ENCODE data around the gene ARRDC5.

DNA sequence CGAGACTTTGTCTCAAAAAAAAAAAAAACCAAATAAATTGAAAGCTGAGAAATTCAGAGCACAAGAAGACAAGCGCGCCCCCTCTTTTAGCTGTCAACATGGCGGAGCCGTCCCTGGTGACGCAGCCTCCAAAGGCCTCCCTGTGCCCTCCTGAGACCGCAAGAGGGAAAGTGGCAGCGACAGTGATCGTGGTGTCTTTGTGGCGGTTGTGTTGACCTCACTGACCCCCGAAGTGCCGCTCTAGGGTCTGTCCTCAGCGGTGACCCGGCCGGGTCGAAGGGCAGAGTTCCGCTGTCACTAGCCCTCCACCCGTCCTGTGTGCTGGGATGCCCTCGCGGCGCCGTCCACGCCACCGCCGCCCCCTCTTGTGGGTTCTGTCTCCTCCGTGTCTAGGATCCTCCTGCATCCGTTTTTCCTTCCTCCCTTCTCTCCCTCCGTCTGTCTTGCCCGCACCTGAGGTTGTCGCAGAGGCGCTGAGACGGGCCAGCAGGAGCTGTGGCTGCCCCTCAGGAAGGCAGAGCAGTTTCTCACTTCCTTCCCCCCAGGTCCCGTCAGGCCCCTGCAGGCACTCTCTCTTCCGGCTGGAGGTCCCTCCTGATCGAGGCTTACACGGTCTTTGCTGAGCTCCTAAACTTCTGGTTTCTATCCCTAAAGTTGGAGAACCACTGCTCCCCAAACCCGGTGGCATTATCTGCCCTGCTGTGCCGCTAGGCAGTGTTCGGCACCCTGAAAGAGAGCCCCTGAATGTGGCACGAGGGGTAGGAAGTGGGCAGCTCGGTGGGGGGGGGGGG, 13.8 kb upstream of the ARRDC5 start:
- TF ChIP-seq, protein P1, sequence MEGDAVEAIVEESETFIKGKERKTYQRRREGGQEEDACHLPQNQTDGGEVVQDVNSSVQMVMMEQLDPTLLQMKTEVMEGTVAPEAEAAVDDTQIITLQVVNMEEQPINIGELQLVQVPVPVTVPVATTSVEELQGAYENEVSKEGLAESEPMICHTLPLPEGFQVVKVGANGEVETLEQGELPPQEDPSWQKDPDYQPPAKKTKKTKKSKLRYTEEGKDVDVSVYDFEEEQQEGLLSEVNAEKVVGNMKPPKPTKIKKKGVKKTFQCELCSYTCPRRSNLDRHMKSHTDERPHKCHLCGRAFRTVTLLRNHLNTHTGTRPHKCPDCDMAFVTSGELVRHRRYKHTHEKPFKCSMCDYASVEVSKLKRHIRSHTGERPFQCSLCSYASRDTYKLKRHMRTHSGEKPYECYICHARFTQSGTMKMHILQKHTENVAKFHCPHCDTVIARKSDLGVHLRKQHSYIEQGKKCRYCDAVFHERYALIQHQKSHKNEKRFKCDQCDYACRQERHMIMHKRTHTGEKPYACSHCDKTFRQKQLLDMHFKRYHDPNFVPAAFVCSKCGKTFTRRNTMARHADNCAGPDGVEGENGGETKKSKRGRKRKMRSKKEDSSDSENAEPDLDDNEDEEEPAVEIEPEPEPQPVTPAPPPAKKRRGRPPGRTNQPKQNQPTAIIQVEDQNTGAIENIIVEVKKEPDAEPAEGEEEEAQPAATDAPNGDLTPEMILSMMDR (IDR thresholded peaks at IDR 0.05; ENCODE audit: control extremely low read depth in 1 of 3, insufficient read depth in 1 of 3, low read depth in 1 of 3, low read length in 3 of 3) = no peak
- TF ChIP-seq CREB1 (IDR thresholded peaks at IDR 0.05) (no peak), SP1 (IDR thresholded peaks at IDR 0.05; ENCODE audit: low read depth, low read length) (no peak), NRF1 (IDR thresholded peaks at IDR 0.05; ENCODE audit: low read depth, low read length) (no peak), PHF8 (conservative IDR thresholded peaks at IDR 0.05; ENCODE audit: low read depth, low read length) (no peak), RAD21 (IDR thresholded peaks at IDR 0.05 in 1 of 2, conservative IDR thresholded peaks at IDR 0.05 in 1 of 2; ENCODE audit: low read depth in 2 of 2, low read length in 2 of 2) (no peak), JUN (IDR thresholded peaks at IDR 0.05; ENCODE audit: low read depth, low read length) (no peak), EZH2 (IDR thresholded peaks at IDR 0.05; ENCODE audit: low read depth, low read length, severe bottlenecking) (no peak), JUND (IDR thresholded peaks at IDR 0.05; ENCODE audit: low read length) (no peak), RFX5 (IDR thresholded peaks at IDR 0.05; ENCODE audit: borderline replicate concordance, low read depth, low read length) (no peak), POLR2A (IDR thresholded peaks at IDR 0.05; ENCODE audit: control extremely low read depth in 1 of 2, low read depth in 2 of 2, low read length in 2 of 2) (no peak), GTF2F1 (IDR thresholded peaks at IDR 0.05; ENCODE audit: borderline replicate concordance, low read depth, low read length) (no peak)
- TF ChIP-seq, protein P2, sequence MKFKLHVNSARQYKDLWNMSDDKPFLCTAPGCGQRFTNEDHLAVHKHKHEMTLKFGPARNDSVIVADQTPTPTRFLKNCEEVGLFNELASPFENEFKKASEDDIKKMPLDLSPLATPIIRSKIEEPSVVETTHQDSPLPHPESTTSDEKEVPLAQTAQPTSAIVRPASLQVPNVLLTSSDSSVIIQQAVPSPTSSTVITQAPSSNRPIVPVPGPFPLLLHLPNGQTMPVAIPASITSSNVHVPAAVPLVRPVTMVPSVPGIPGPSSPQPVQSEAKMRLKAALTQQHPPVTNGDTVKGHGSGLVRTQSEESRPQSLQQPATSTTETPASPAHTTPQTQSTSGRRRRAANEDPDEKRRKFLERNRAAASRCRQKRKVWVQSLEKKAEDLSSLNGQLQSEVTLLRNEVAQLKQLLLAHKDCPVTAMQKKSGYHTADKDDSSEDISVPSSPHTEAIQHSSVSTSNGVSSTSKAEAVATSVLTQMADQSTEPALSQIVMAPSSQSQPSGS (IDR thresholded peaks at IDR 0.05; ENCODE audit: low read length) = no peak

All from H1 (cell line).